Osteocyte (in vitro differentiated cells): ENCODE data around the gene MSH3. TPM values are rescaled to one million over a fixed set of nuclear protein-coding genes. Genes with fewer than 3 reads are reported as not detected.

Experiments used
- DNase-seq: peaks from one replicate; pipeline ENCODE4 v3.0.0; 2021; ENCODE audit warnings: mixed read lengths; ENCODE audit not compliant: unreplicated experiment; ENCODE audit errors: extremely low spot score
- H3K27ac Mint-ChIP-seq: one replicate; pipeline ENCODE4 v1.8.0; 2021; ENCODE audit warnings: mild to moderate bottlenecking, mixed read lengths; ENCODE audit not compliant: unreplicated experiment
- H3K27me3 Mint-ChIP-seq: one replicate; pipeline ENCODE4 v1.8.0; 2021; ENCODE audit warnings: mixed read lengths; ENCODE audit not compliant: unreplicated experiment
- H3K36me3 Mint-ChIP-seq: one replicate; pipeline ENCODE4 v1.8.0; 2021; ENCODE audit warnings: mixed read lengths; ENCODE audit not compliant: unreplicated experiment
- H3K4me1 Mint-ChIP-seq: one replicate; pipeline ENCODE4 v1.8.0; 2021; ENCODE audit warnings: mixed read lengths; ENCODE audit not compliant: unreplicated experiment
- H3K4me3 Mint-ChIP-seq: one replicate; pipeline ENCODE4 v1.8.0; 2021; ENCODE audit warnings: mild to moderate bottlenecking, moderate library complexity, mixed read lengths; ENCODE audit not compliant: unreplicated experiment
- H3K9me3 Mint-ChIP-seq: one replicate; pipeline ENCODE4 v1.8.0; 2021; ENCODE audit warnings: mixed read lengths; ENCODE audit not compliant: unreplicated experiment
- total RNA-seq: library from RNA; stranded (reverse); gene quantifications from 2 replicates; pipeline ENCODE4 v1.2.1, GENCODE V29; 2021
- TF ChIP-seq, protein P1 (sequence below): fragments of 200-600 bp; sonication (generic); IDR thresholded peaks from 2 replicates; pipeline ENCODE4 v1.5.0; 2021; ENCODE audit warnings: antibody characterized with exemption, mild to moderate bottlenecking, moderate library complexity

Gene MSH3
- total RNA-seq, 1 donor from 2014 or later, result 14.8 TPM

DNA sequence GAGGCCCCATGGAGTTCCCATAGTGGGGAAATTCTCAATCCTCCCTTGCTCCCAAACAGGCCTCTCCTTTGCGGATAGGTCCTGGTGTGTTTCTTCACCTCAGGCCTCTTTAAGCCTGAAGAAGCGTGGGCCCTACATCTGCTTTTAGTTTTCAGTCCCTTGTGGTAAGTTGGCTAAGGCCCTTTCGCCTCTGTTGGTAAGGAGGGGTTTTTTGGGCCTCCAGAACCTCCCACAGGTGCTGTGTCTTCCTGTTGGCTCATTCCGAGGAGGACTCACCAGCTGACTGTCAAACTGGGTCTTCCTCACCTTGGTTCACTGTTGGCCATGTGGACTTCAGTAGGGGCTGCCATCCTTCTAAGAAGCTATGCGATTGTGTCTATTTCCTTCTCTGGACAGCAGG is 56.8 kb downstream of the MSH3 start:
- no peaks in the 10 kb centered on the region for H3K9me3 Mint-ChIP-seq
- H3K27ac Mint-ChIP-seq, result no peak overlapping the region
- H3K4me1 Mint-ChIP-seq, result peaks cover 4% of the 10 kb centered on the region

DNA sequence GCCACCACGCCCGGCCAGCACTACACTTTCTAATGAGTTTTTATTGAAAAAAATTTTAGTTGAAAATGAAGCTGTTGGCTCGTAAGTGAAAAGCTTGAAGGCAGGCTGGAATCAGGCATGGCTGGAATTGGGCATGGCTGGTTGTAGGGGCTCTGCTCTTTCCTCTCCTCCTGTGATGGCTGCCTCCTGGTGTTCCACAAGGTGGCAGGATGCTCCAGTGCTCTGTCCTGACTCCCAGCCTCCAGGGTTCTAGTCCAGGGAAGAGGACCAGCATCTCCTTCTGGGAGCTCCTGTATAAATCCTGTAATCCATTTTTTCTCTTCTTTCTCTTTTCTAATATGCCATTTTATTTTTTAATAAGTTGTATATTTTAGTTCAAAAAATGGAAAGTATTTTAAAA is 57.5 kb downstream of the MSH3 start:
- TF ChIP-seq, protein P1, sequence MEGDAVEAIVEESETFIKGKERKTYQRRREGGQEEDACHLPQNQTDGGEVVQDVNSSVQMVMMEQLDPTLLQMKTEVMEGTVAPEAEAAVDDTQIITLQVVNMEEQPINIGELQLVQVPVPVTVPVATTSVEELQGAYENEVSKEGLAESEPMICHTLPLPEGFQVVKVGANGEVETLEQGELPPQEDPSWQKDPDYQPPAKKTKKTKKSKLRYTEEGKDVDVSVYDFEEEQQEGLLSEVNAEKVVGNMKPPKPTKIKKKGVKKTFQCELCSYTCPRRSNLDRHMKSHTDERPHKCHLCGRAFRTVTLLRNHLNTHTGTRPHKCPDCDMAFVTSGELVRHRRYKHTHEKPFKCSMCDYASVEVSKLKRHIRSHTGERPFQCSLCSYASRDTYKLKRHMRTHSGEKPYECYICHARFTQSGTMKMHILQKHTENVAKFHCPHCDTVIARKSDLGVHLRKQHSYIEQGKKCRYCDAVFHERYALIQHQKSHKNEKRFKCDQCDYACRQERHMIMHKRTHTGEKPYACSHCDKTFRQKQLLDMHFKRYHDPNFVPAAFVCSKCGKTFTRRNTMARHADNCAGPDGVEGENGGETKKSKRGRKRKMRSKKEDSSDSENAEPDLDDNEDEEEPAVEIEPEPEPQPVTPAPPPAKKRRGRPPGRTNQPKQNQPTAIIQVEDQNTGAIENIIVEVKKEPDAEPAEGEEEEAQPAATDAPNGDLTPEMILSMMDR, result peak; percentile 51
- no peaks in the 10 kb centered on the region for H3K9me3 Mint-ChIP-seq
- H3K4me1 Mint-ChIP-seq, result peaks cover 3% of the 10 kb centered on the region
- H3K27me3 Mint-ChIP-seq, result no peaks in the 10 kb centered on the region
- no peak for DNase-seq
- no peak overlapping the region for H3K27ac Mint-ChIP-seq
- H3K36me3 Mint-ChIP-seq, result peaks cover 9% of the 10 kb centered on the region
- H3K4me3 Mint-ChIP-seq, result no peak overlapping the region

More for the DNA sequence above, 56.8 kb downstream of the MSH3 start:
- no peak overlapping the region for H3K4me3 Mint-ChIP-seq
- DNase-seq, result no peak
- H3K36me3 Mint-ChIP-seq, result peaks cover 6% of the 10 kb centered on the region
- TF ChIP-seq, protein P1, result no peak
- no peaks in the 10 kb centered on the region for H3K27me3 Mint-ChIP-seq

DNA sequence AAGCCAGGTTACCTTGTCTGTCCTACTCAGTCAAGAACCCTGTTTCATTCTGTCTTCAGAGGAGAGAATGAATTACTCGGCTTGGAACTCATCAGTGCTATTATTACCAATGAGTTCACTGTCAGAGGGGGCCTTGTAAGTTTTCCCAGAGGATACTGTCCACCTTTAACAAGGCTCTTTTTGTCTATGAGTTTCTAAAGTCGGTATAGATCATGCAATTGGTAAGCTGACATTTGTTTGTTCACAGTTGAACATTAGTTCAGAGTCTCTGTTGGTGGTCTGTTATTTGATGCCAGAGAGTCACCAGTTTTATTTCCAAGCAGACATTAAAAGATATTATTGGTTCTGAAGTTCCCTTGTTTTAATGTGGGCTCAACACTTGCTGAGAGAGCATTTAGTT is 58.5 kb downstream of the MSH3 start:
- no peak for DNase-seq
- Mint-ChIP-seq H3K36me3 (peaks cover 9% of the 10 kb centered on the region), H3K4me1 (peaks cover 3% of the 10 kb centered on the region), H3K27me3 (no peaks in the 10 kb centered on the region), H3K4me3 (no peak overlapping the region), H3K27ac (no peak overlapping the region), H3K9me3 (no peaks in the 10 kb centered on the region)
- TF ChIP-seq, protein P1, result no peak

DNA sequence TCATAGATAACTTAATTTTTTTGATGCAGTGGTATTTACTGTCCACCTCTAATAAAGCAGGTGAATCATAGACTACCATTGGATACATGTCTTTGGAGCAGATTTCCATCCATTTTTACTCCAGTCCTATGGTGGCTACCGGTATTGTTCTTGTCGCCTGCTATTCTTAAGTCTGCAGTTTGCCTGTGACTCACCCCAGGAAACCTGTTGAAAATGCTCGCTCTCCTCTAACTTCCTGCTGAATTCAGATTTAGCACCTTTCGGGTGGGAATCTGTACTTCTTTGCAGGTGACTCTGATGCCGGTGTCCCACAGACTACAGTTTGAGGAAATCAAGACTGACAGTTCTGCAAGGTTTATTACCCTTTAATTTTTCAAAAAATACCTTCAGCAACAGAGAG is 59.2 kb downstream of the MSH3 start:
- Mint-ChIP-seq H3K27me3 (no peaks in the 10 kb centered on the region), H3K4me1 (peaks cover 3% of the 10 kb centered on the region), H3K36me3 (peaks cover 13% of the 10 kb centered on the region), H3K4me3 (no peak overlapping the region), H3K9me3 (no peaks in the 10 kb centered on the region), H3K27ac (no peak overlapping the region)
- no peak for DNase-seq
- TF ChIP-seq, protein P1, result no peak

DNA sequence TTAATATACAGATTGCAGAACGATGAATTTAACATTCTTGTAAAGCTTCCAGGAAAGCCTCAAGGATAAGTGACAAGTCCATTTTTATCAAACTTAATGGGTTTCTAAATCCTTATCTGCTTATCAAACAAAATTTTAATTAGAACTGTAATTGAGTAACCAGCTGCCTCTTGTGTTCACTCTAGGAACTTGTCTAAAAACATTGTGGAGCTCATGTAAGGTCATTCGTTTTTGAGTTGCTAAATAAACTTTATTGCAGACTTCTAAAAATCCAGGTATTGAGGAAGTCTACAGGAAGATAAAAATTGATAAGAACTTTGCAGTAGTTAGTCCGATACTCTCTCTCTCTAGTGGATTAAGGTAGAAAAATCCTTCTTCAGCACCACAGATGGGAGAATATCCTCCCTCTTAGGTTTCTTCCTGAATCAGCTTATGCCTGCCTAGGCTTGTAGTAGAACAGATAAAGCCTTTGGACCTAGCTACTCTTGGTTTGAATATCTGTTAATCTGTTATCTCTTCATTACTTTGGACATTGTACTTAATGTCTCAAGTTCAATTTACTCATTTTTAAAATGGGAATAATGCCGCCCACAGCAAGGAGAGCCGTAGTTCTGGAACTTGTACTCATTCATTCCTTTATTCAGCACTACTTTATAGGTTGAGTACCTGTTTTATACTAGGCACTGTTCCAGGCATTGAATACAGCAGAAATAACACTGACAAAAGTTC is 60.3 kb downstream of the MSH3 start:
- Mint-ChIP-seq H3K4me3 (no peak overlapping the region), H3K27ac (no peak overlapping the region), H3K27me3 (no peaks in the 10 kb centered on the region), H3K36me3 (peaks cover 16% of the 10 kb centered on the region), H3K9me3 (peaks cover 3% of the 10 kb centered on the region), H3K4me1 (peaks cover 3% of the 10 kb centered on the region)
- TF ChIP-seq, protein P1, result no peak
- DNase-seq, result no peak
